ENCODE data around the gene ITPRIP. TPM values are rescaled to one million over a fixed set of nuclear protein-coding genes. Genes with fewer than 3 reads are reported as not detected.

Gene ITPRIP
- total and polyA plus RNA-seq, 2 of the 8 experiments (the other 6 are each of a cell fraction or from before 2014, with no cell fraction given) = 15.3 to 16.9 TPM

DNA sequence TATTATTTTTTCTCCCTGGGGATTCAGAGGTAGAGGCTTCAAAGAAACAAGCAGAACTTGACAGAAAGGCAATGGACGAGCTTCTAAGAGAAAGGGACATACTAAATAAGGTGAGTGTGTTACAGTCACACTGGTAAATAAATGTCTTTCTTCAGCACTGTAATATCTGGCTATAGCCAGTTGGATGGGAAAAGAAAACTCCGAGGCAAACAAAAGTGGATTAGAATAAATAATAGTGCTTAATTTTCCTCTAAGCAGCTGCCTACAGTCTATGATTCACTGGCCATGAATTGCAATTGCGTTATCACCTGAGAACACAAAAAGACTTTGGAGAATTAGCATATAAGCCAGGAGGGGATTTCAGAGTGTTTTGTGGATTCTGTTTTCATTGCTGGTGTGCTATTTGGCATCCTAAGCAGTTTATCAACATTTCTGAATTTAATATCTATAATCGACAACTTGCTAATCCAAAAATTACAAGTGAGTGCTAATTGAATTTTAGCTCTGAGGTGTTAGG is 38.6 kb upstream of the ITPRIP start (continued):
- TF ChIP-seq RNF2 (IDR thresholded peaks at IDR 0.05; ENCODE audit: borderline replicate concordance, low read depth, low read length, missing control alignments, poor library complexity, severe bottlenecking) = no peak
- TF ChIP-seq KDM4A (IDR thresholded peaks at IDR 0.05; ENCODE audit: low read depth, low read length, severe bottlenecking) = no peak
- no peak for TF ChIP-seq CTBP2 (IDR thresholded peaks at IDR 0.05; ENCODE audit: borderline replicate concordance, insufficient read depth, insufficient read length, low read length)
- TF ChIP-seq HDAC2 (IDR thresholded peaks at IDR 0.05; ENCODE audit: borderline replicate concordance in 1 of 2, low read depth in 2 of 2, low read length in 2 of 2) = no peak

All from H1 (cell line).